ENCODE measurements around the gene TOR2A. TPM values are rescaled to one million over a fixed set of nuclear protein-coding genes. Genes with fewer than 3 reads are reported as not detected.
A peak's percentile ranks its signal among the peaks of the same experiment; 100 is the strongest.

TOR2A gene
- total and polyA plus RNA-seq, 2 of the 8 experiments (the other 6 are each of a cell fraction or from before 2014, with no cell fraction given): 18.7 to 24.9 TPM

DNA sequence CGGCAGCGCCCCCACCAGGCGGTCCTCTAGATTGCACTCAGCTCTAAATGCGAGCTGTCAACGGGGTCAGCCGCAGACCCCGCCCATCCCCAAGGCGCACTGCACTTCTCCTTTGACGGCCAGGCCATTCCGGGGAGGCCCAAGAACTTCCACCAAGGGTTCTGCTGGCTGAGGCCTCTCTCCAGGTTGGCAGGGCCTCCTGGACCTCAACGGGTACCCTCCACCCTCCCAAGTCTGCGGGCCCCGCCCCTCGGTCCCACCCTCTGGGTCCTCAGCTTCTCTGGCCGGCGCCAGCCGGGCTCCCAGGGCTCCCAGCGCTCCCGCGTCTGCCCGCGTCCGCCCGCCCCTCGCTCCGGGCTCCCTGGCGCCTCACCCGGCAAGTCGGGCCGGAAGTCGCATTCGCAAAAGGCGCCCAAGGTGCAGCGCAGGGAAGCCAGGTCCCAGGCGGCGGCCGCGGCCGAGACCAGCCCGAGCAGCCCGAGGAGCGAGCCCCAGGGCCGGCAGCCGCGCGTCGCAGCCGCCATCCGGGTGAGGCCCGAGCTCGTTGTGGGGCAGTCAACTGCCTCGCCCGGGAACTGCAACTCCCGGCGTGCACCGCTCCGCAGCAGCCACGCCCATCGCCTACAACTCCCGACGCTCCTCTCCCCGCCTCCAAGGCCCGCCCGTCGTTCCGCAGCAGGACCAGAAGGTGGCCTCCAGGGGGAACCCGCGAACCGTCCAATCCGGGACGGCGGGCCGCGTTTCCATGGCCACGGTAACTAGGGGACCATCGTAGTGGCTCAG, at the start of gene TOR2A (continued):
- no peak for TF ChIP-seq RNF2 (IDR thresholded peaks at IDR 0.05; ENCODE audit: borderline replicate concordance, low read depth, low read length, missing control alignments, poor library complexity, severe bottlenecking)
- TF ChIP-seq SAP30 (IDR thresholded peaks at IDR 0.05; ENCODE audit: insufficient read depth, insufficient replicate concordance, low read length): peak; percentile 93
- TF ChIP-seq JUN (IDR thresholded peaks at IDR 0.05; ENCODE audit: low read depth, low read length): no peak
- TF ChIP-seq SUZ12 (IDR thresholded peaks at IDR 0.05; ENCODE audit: low read length): no peak
- peak; percentile 89 to 93 for TF ChIP-seq RAD21 (IDR thresholded peaks at IDR 0.05 in 1 of 2, conservative IDR thresholded peaks at IDR 0.05 in 1 of 2; ENCODE audit: low read depth in 2 of 2, low read length in 2 of 2)
- no peak for TF ChIP-seq POU5F1 (IDR thresholded peaks at IDR 0.05; ENCODE audit: low read depth, low read length)
- no peak for TF ChIP-seq CTBP2 (IDR thresholded peaks at IDR 0.05; ENCODE audit: borderline replicate concordance, insufficient read depth, insufficient read length, low read length)
- peak; percentile 37 for TF ChIP-seq NANOG (IDR thresholded peaks at IDR 0.05; ENCODE audit: insufficient read depth, low read depth, low read length, poor library complexity, severe bottlenecking)
- no peak for TF ChIP-seq POLR2A (IDR thresholded peaks at IDR 0.05; ENCODE audit: control extremely low read depth in 1 of 2, low read depth in 2 of 2, low read length in 2 of 2)
- TF ChIP-seq BACH1 (IDR thresholded peaks at IDR 0.05; ENCODE audit: low read length): no peak
